Karpas-422 (cell line): Measurements from ENCODE around the gene PKMYT1. TPM values are rescaled to one million over a fixed set of nuclear protein-coding genes. Genes with fewer than 3 reads are reported as not detected.

Experiments used
- DNase-seq: peaks from one replicate; pipeline ENCODE4 v3.0.0-alpha.2; 2015
- H2AFZ ChIP-seq: fragments of 200-600 bp; sonication (generic); 2 replicates; pipeline ENCODE4 v1.6.1; 2014; ENCODE audit warnings: antibody characterized with exemption, low read length, mixed read lengths
- H3K27ac ChIP-seq: fragments of 200-600 bp; sonication (generic); 2 replicates; pipeline ENCODE4 v1.5.1; 2014; ENCODE audit warnings: mild to moderate bottlenecking, low read length, moderate library complexity
- H3K27me3 ChIP-seq: fragments of 200-600 bp; sonication (generic); 2 replicates; pipeline ENCODE4 v1.6.1; 2014; ENCODE audit warnings: low read length, mixed read lengths
- H3K36me3 ChIP-seq: fragments of 200-600 bp; sonication (generic); 2 replicates; pipeline ENCODE4 v1.6.1; 2014; ENCODE audit warnings: low read length, mixed read lengths; ENCODE audit not compliant: insufficient read depth
- H3K4me1 ChIP-seq: fragments of 200-600 bp; sonication (generic); 2 replicates; pipeline ENCODE4 v1.6.1; 2014; ENCODE audit warnings: mild to moderate bottlenecking, low read length, mixed read lengths
- H3K4me2 ChIP-seq: fragments of 200-600 bp; sonication (generic); 2 replicates; pipeline ENCODE4 v1.6.1; 2014; ENCODE audit warnings: low read length, low read depth, mild to moderate bottlenecking; ENCODE audit not compliant: poor library complexity, severe bottlenecking
- H3K4me3 ChIP-seq: fragments of 200-600 bp; sonication (generic); 2 replicates; pipeline ENCODE4 v1.5.1; 2014; ENCODE audit warnings: mild to moderate bottlenecking, antibody characterized with exemption, low read length, mixed read lengths
- H3K79me2 ChIP-seq: fragments of 200-600 bp; sonication (generic); 2 replicates; pipeline ENCODE4 v1.6.1; 2014; ENCODE audit warnings: mild to moderate bottlenecking, low read length, mixed read lengths
- H3K9ac ChIP-seq: fragments of 200-600 bp; sonication (generic); 2 replicates; pipeline ENCODE4 v1.6.0; 2014; ENCODE audit warnings: low read length
- H3K9me2 ChIP-seq: fragments of 200-600 bp; sonication (generic), shearing (Covaris generic); replicated peaks from 2 replicates; pipeline ENCODE4 v1.6.0; 2014; ENCODE audit warnings: mild to moderate bottlenecking, low read length, moderate library complexity; ENCODE audit not compliant: insufficient read depth
- H3K9me3 ChIP-seq: fragments of 300-700, 200-600 bp; sonication (generic); 2 replicates; pipeline ENCODE4 v1.6.1; 2014; ENCODE audit warnings: low read length, mixed read lengths
- H4K20me1 ChIP-seq: fragments of 200-600 bp; sonication (generic); 2 replicates; pipeline ENCODE4 v1.6.1; 2014; ENCODE audit warnings: mild to moderate bottlenecking, antibody characterized with exemption, low read length, low read depth; ENCODE audit not compliant: insufficient read depth
- total RNA-seq: library from RNA; depleted of rRNA; stranded (reverse); fragments of >200 nt; shearing (Covaris generic); gene quantifications from 2 replicates; pipeline ENCODE4 v1.2.3, GENCODE V29; 2014; ENCODE audit warnings: low replicate concordance

The PKMYT1 gene
- total RNA-seq, 1 experiment from 2014 or later, result 17.6 TPM

DNA sequence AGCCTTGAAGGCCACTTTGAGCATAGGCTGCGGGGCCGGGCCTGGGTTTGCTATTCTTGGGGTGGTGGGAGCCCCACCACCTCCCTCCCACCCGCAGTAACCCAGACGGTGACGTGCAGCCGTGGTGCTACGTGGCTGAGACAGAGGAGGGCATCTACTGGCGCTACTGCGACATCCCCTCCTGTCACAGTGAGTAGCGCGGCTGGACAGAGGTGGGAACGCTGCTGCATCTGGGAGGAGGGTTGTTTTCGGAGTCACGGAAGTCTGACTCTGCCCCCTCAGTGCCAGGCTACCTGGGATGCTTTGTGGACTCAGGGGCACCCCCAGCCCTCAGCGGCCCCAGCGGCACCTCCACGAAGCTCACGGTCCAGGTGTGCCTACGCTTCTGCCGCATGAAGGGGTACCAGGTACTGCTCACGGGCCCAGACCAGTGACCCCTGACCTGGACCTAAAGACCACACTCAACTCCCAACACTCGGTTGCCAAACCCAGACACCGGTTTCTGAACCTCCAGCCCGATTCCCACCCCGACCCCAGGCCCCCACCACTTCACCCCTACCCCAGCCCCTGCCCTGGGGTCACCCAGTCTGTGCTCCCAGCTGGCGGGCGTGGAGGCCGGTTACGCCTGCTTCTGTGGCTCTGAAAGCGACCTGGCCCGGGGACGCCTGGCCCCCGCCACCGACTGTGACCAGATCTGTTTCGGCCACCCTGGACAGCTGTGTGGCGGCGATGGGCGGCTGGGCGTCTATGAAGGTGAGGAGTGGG is 14.0 kb downstream of the PKMYT1 start:
- DNase-seq, result no peak
- Histone ChIP-seq H3K4me2 (peak overlapping the region; percentile 58), H3K79me2 (peaks cover 15% of the 10 kb centered on the region), H3K36me3 (no peaks in the 10 kb centered on the region), H3K9ac (peak overlapping the region; percentile 52), H3K9me2 (no peaks in the 10 kb centered on the region), H3K4me1 (peaks cover 68% of the 10 kb centered on the region), H3K27me3 (no peaks in the 10 kb centered on the region), H4K20me1 (peaks cover 10% of the 10 kb centered on the region; the same call in 1 of the 2 replicates), H3K9me3 (no peaks in the 10 kb centered on the region), H2AFZ (no peak overlapping the region), H3K27ac (peak overlapping the region; percentile 56), H3K4me3 (peak overlapping the region; percentile 55; the same call in 1 of the 2 replicates)

DNA sequence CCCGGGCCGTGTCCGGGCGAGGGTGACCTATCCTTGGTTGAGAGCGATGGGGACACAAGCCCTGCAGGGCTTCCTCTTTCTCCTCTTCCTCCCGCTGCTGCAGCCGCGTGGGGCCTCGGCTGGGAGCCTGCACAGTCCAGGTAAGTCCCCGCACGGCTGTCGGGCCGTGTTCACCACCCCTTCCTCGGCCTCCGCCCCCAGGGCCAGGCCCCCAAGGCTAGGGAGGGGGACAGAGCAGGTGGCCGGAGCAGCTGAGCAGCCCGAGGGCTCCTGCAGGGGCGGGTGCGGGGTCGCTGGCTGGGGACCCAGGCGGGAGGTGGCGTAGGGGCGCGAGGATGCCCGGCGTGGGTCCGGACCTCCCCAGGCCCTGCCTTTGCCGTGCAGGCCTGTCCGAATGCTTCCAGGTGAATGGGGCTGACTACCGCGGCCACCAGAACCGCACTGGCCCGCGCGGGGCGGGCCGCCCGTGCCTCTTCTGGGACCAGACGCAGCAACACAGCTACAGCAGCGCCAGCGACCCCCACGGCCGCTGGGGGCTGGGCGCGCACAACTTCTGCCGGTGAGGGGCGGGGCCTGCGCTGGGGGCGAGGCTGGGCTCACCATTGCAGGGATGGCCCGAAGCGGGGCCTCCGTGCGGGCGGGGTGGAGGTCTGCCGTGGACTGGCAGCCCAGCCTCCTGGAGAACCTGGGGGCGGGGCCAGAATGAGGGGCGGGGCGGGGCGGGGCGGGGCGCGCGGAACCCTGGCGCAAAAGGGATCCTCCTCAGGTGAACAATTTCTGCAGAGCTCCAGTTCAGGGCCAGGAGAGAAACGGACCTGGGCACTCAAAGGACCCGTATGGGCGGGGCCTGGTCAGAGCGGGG is 15.5 kb downstream of the PKMYT1 start:
- DNase-seq, result peak; percentile 96
- Histone ChIP-seq H3K9me2 (no peaks in the 10 kb centered on the region), H3K4me2 (peak overlapping the region; percentile 98), H3K27me3 (no peaks in the 10 kb centered on the region), H2AFZ (peak overlapping the region; percentile 74; the same call in 1 of the 2 replicates), H3K79me2 (peaks cover 2% of the 10 kb centered on the region; the same call in 1 of the 2 replicates), H3K4me1 (peaks cover 58% of the 10 kb centered on the region), H3K9me3 (no peaks in the 10 kb centered on the region), H3K27ac (peak overlapping the region; percentile 61), H4K20me1 (no peaks in the 10 kb centered on the region), H3K9ac (peak overlapping the region; percentile 87), H3K36me3 (no peaks in the 10 kb centered on the region), H3K4me3 (peak overlapping the region; percentile 79)

DNA sequence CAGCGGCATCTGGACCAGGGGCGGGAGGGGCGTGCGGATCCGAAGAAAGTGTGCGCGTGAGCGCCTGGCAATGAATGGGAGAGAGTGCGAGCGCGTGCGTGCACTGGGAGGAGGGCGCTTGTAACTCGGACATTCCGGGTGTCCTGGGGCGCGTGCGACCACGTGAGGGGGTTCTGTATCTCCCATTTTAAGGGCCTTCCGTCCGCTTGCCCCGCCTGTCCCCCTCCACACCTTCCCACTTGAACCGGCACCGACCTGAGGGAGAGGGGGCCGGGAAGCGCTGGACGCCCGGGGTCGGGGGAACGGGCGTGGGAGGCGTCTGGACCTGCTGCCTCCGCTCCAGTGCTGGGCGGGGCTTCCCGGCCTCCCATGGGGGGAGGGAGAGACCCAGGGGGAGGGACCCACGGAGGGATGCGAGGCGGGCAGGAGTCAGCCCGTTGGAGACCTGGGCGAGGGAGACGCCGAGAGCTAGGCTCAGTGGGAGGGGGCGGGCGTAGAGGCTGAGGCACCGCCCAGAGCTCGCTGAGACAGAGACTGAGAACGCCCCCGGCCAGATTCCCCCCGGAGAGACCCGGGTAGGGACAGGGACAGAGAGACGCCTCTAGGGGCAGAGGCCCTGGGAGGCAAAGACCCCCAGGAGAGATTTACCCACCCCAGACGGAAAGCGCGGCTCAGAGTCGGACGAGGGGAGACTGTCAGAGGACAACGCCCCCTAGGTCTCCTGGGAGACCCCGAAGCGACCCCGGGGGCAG is 16.3 kb downstream of the PKMYT1 start, which contains the start of gene KREMEN2:
Gene KREMEN2 (plus strand): TSS at position 553 of the 752 bp plus-strand sequence. CDS start 246 bp downstream, outside the sequence.
- Histone ChIP-seq H3K4me2 (peak within 1 kb of the TSS; percentile 98), H3K27ac (peak within 1 kb of the TSS; percentile 61), H3K4me3 (peak within 1 kb of the TSS; percentile 79), H3K9me3 (no peaks in the 10 kb centered on the region), H3K36me3 (no peaks in the 10 kb centered on the region), H3K9ac (peak within 1 kb of the TSS; percentile 87), H2AFZ (peak within 1 kb of the TSS; percentile 74; the same call in 1 of the 2 replicates), H4K20me1 (no peaks in the 10 kb centered on the region), H3K27me3 (no peaks in the 10 kb centered on the region), H3K4me1 (peaks cover 58% of the 10 kb centered on the region), H3K9me2 (no peaks in the 10 kb centered on the region), H3K79me2 (no peaks in the 10 kb centered on the region)
- peak; percentile 87 for DNase-seq

DNA sequence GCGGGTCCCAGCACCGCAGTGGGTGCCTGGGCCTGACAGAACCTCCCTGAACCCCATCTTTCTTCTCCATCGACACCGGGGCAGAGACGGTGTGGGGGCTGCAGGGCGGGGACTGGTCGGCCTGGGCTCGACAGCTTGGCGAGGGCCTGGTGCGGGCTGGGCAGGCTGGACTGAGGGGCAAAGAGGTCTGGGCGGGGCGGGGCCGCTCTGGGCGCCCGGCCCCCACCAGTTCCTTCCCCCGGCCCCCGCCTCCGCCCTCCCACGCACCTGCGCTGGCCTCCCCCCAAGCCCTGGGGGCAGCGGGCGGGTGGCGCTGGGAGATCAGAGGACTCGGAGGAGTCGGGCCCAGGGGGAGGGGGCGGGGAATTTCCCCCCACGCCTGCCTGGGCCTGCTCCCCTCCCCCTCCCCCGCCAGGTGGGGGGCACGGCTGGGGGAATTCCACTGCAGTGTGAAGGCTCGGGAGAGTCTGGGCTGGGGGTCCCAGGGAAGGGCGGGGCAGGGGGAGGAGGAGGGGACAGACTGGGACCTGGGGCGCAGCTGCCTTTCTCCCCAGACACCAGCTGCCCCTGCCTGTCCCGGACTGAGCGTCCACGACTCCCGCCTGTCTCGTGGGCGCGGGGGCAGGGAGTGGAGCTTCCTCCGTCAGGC is 17.0 kb downstream of the PKMYT1 start:
- no peak overlapping the region; the same call in 1 of the 2 replicates for H2AFZ ChIP-seq
- H3K79me2 ChIP-seq, result no peaks in the 10 kb centered on the region
- no peaks in the 10 kb centered on the region for H3K27me3 ChIP-seq
- H3K36me3 ChIP-seq, result no peaks in the 10 kb centered on the region
- no peak overlapping the region for H3K27ac ChIP-seq
- no peaks in the 10 kb centered on the region for H4K20me1 ChIP-seq
- no peak for DNase-seq
- H3K4me1 ChIP-seq, result peaks cover 51% of the 10 kb centered on the region
- no peaks in the 10 kb centered on the region for H3K9me3 ChIP-seq
- peak overlapping the region; percentile 87 for H3K9ac ChIP-seq
- H3K4me3 ChIP-seq, result peak overlapping the region; percentile 79
- H3K4me2 ChIP-seq, result peak overlapping the region; percentile 98
- no peaks in the 10 kb centered on the region for H3K9me2 ChIP-seq

DNA sequence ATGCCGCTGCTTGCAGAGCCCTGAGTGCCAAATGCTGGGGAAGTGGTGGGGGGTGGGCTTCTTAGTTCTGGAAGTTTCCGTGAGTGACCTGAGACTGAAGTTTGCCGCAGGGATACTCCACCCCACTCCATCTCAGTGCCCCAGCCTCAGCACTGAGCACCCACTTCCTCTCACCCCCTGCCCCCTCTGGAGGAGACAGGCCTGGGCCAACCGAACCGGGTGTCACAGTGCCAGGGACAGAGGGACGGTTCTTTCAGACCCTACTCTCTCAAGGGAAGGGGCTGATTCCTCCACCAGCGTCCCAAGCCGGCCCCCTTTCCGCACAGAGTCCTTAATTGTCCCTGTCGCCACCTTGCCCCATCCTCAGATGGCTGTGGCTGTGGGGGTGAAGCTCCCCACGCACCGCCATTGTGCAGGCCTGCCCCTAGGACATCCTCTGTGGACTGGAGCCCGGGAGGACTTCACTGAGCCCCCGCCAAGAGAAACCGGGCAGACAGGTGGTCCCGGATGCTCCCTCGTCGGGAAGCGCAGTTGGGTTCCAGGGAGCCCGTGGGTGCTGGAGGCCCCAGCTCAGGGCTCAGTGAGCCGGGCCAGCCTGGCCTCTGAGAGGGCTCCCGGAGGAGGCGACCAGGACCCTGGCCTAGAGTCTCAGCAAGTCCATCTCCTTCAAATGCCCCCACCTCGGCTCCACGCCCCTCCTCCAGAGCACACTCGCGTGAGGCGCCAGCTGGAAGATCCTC is 17.7 kb downstream of the PKMYT1 start:
- Histone ChIP-seq H3K9ac (no peak overlapping the region; the same call in 1 of the 2 replicates), H3K4me3 (no peak overlapping the region), H2AFZ (no peak overlapping the region), H3K4me1 (peaks cover 44% of the 10 kb centered on the region), H3K27me3 (no peaks in the 10 kb centered on the region), H3K36me3 (no peaks in the 10 kb centered on the region), H3K27ac (no peak overlapping the region), H3K9me3 (no peaks in the 10 kb centered on the region), H3K79me2 (no peaks in the 10 kb centered on the region), H3K9me2 (no peaks in the 10 kb centered on the region), H3K4me2 (no peak overlapping the region), H4K20me1 (no peaks in the 10 kb centered on the region)
- DNase-seq, result no peak

DNA sequence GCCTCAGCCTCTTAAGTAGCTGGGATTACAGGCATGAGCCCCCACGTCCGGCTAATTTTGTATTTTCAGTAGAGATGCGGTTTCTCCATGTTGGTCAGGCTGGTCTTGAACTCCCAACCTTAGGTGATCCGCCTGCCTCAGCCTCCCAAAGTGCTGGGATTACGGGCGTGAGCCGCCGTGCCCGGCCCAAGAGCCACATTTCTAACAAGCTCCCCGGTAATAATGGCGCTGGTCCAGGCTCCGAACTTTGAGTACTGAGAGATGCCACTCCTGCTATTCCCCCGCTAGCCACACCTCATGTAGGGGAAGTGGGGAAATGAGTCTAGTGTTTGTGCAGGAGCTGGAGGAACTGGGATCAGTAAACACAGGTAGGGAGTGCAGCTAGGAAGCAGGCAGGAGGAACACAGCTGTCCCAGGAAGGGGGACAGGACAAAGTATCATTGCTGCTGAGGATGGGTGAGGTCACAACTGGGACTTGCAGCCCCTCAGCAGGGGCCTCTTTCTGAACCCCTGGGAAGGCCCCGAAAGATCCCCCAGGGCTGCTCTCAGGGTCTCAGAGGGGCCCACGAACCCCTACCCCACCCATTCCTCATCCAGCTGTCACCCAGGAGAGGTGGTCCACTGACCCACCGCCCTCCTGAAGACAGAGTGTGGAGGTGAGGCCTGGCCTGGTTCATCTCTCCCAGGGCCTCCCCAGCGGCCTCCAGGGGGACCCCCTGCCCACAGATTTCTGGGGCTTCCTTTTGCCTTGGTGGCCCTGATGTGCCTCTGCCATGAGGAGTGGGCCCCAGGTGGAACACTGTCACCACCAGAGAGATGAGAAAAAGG is 19.8 kb downstream of the PKMYT1 start:
- Histone ChIP-seq H2AFZ (no peak overlapping the region), H3K9me2 (no peaks in the 10 kb centered on the region), H3K79me2 (no peaks in the 10 kb centered on the region), H3K9ac (no peak overlapping the region), H4K20me1 (no peaks in the 10 kb centered on the region), H3K36me3 (no peaks in the 10 kb centered on the region), H3K27me3 (no peaks in the 10 kb centered on the region), H3K4me1 (peaks cover 31% of the 10 kb centered on the region), H3K4me3 (no peak overlapping the region), H3K4me2 (no peak overlapping the region), H3K9me3 (no peaks in the 10 kb centered on the region), H3K27ac (no peak overlapping the region)
- DNase-seq, result no peak
